Smooth muscle cell (in vitro differentiated cells): ENCODE results near the gene CRBN. TPM values are rescaled to one million over a fixed set of nuclear protein-coding genes. Genes with fewer than 3 reads are reported as not detected.
A peak's percentile ranks its signal among the peaks of the same experiment; 100 is the strongest.

Experiments
- DNase-seq: peaks from one replicate; lab custom pipeline; 2025; ENCODE audit not compliant: unreplicated experiment; lab: John Stamatoyannopoulos, UW
- H2AFZ ChIP-seq: fragments of 200-600 bp; sonication (generic); 2 replicates; pipeline ENCODE4 v1.6.0; 2016; ENCODE audit warnings: antibody characterized with exemption, low read depth, mild to moderate bottlenecking
- H3F3A ChIP-seq: fragments of 200-600 bp; sonication (generic); 2 replicates; pipeline ENCODE4 v1.6.0; 2017; ENCODE audit warnings: antibody characterized with exemption, low read depth
- H3K27ac ChIP-seq: fragments of 200-600 bp; sonication (generic); 2 replicates; pipeline ENCODE4 v1.5.1; 2016; ENCODE audit warnings: low read depth, mild to moderate bottlenecking
- H3K27me3 ChIP-seq: fragments of 200-600 bp; sonication (generic); 2 replicates; pipeline ENCODE4 v1.6.1; 2016; ENCODE audit warnings: low read depth, mild to moderate bottlenecking
- H3K36me3 ChIP-seq: fragments of 200-600 bp; sonication (generic); 2 replicates; pipeline ENCODE4 v1.5.1; 2016; ENCODE audit warnings: low read depth
- H3K4me1 ChIP-seq: fragments of 200-600 bp; sonication (generic); 2 replicates; pipeline ENCODE4 v1.5.1; 2016; ENCODE audit warnings: low read depth
- H3K4me2 ChIP-seq: fragments of 200-600 bp; sonication (generic); 2 replicates; pipeline ENCODE4 v1.6.0; 2016; ENCODE audit warnings: mild to moderate bottlenecking
- H3K4me3 ChIP-seq: fragments of 200-600 bp; sonication (generic); 2 replicates; pipeline ENCODE4 v1.5.1; 2016; ENCODE audit warnings: mild to moderate bottlenecking
- H3K79me2 ChIP-seq: fragments of 200-600 bp; sonication (generic); 2 replicates; pipeline ENCODE4 v1.6.0; 2016; ENCODE audit warnings: low read depth, mild to moderate bottlenecking
- H3K9ac ChIP-seq: fragments of 200-600 bp; sonication (generic); 2 replicates; pipeline ENCODE4 v1.6.0; 2016; ENCODE audit warnings: low read depth
- H3K9me3 ChIP-seq: fragments of 200-600 bp; sonication (generic); replicated peaks from 2 replicates; pipeline ENCODE4 v1.5.1; 2016; ENCODE audit warnings: low read depth
- H4K20me1 ChIP-seq: fragments of 200-600 bp; sonication (generic); 2 replicates; pipeline ENCODE4 v1.6.0; 2016; ENCODE audit warnings: low read depth
- WGBS: methylation state at CpG from one replicate; pipeline ENCODE4 v1.1.7; 2016; ENCODE audit warnings: low lambda C conversion rate; 5-methylcytosine and 5-hydroxymethylcytosine counted together
- polyA plus RNA-seq: library from polyadenylated mRNA; unstranded; fragments of >200 nt; fragmentation: Nextera tagmentation; extraction: Ambion mirVana; gene quantifications from 2 replicates; pipeline ENCODE4 v1.2.1, GENCODE V29; 2016
- total RNA-seq: library from RNA; depleted of rRNA; stranded (reverse); fragments of >200 nt; gene quantifications from 2 replicates; pipeline ENCODE4 v1.2.3, GENCODE V29; 2014
- TF ChIP-seq, protein P1 (sequence below): fragments of 200-600 bp; sonication (generic); IDR thresholded peaks from 2 replicates; pipeline ENCODE4 v1.5.1; 2017; ENCODE audit warnings: borderline replicate concordance, mild to moderate bottlenecking, antibody characterized with exemption; ENCODE audit not compliant: insufficient read depth, poor library complexity, severe bottlenecking

The CRBN gene
- total and polyA plus RNA-seq, 2 experiments from 2014 or later: 26.8 to 77.5 TPM

DNA sequence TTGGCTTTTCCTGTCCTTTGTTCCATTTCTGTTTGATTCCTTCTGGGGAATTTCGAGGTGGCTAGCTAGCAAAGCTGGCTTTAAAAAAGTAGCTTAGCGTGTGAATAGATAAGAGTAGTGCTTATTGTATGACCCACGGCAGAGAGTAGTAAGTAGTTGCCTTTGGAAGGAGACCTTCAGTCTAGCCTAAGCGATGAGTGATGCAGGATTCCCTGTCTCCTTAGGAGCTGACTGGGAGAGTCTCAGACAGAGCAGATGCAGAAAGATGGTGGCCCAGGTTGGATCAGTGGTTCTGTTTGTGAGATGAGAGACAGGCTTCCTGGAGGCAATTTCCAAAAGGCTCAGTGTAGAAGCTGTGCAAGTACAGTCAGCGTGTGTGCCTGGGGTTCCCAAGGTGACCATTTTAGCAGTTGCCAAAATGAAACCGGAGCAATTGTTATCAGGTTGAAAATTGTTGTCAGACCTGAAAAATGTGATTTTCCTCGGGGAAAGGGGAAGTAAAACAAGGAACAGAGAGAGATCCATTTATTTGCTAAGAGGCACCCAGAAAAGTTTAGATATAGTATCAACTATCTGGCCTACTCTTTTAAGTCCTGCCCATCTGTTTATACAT, 68.6 kb downstream of the CRBN start:
- 67% methylated on average over 7 of the region's 7 CpGs for WGBS

DNA sequence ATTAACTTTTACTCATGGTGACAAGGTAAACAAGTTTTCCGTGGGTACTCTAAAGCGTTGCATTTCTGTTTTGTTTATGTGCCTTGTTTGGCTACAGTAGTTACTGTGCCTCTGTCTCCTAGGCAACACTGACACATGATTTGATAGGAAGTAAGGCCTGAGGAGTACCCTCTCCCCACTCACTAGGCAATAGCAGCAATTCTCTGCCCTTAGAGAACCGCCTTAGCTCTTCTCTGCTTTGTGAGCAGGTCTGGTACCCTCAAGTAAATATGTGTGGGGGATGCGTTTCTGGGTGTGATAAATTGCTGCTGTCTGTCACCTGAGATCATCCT, 69.2 kb downstream of the CRBN start, which contains the start of gene IL5RA:
Gene IL5RA, minus strand, starts transcription at position 76 of the 332 bp plus-strand sequence. CDS start 5,390 bp downstream, outside the sequence.
- TF ChIP-seq, protein P1, sequence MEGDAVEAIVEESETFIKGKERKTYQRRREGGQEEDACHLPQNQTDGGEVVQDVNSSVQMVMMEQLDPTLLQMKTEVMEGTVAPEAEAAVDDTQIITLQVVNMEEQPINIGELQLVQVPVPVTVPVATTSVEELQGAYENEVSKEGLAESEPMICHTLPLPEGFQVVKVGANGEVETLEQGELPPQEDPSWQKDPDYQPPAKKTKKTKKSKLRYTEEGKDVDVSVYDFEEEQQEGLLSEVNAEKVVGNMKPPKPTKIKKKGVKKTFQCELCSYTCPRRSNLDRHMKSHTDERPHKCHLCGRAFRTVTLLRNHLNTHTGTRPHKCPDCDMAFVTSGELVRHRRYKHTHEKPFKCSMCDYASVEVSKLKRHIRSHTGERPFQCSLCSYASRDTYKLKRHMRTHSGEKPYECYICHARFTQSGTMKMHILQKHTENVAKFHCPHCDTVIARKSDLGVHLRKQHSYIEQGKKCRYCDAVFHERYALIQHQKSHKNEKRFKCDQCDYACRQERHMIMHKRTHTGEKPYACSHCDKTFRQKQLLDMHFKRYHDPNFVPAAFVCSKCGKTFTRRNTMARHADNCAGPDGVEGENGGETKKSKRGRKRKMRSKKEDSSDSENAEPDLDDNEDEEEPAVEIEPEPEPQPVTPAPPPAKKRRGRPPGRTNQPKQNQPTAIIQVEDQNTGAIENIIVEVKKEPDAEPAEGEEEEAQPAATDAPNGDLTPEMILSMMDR: no peak
- Histone ChIP-seq H3K9me3 (no peaks in the 10 kb centered on the region), H3K36me3 (no peaks in the 10 kb centered on the region), H3K79me2 (no peaks in the 10 kb centered on the region), H3K4me3 (no peak within 1 kb of the TSS), H3K4me2 (peak within 1 kb of the TSS; percentile 55), H2AFZ (peak within 1 kb of the TSS; percentile 71), H3F3A (no peaks in the 10 kb centered on the region), H3K9ac (peak within 1 kb of the TSS; percentile 21), H3K27me3 (no peaks in the 10 kb centered on the region), H4K20me1 (no peaks in the 10 kb centered on the region), H3K27ac (no peak within 1 kb of the TSS), H3K4me1 (no peaks in the 10 kb centered on the region)
- DNase-seq: no peak
- 48% methylated on average over 4 of the region's 4 CpGs for WGBS

More for the DNA sequence above, 68.6 kb downstream of the CRBN start:
- Histone ChIP-seq H4K20me1 (no peaks in the 10 kb centered on the region), H3K9me3 (no peaks in the 10 kb centered on the region), H3K79me2 (no peaks in the 10 kb centered on the region), H3K27me3 (no peaks in the 10 kb centered on the region), H2AFZ (no peak overlapping the region), H3K36me3 (no peaks in the 10 kb centered on the region), H3K4me1 (no peaks in the 10 kb centered on the region), H3K4me3 (no peak overlapping the region), H3K27ac (no peak overlapping the region), H3F3A (no peaks in the 10 kb centered on the region), H3K4me2 (no peak overlapping the region), H3K9ac (no peak overlapping the region)
- TF ChIP-seq, protein P1: no peak
- DNase-seq: no peak

DNA sequence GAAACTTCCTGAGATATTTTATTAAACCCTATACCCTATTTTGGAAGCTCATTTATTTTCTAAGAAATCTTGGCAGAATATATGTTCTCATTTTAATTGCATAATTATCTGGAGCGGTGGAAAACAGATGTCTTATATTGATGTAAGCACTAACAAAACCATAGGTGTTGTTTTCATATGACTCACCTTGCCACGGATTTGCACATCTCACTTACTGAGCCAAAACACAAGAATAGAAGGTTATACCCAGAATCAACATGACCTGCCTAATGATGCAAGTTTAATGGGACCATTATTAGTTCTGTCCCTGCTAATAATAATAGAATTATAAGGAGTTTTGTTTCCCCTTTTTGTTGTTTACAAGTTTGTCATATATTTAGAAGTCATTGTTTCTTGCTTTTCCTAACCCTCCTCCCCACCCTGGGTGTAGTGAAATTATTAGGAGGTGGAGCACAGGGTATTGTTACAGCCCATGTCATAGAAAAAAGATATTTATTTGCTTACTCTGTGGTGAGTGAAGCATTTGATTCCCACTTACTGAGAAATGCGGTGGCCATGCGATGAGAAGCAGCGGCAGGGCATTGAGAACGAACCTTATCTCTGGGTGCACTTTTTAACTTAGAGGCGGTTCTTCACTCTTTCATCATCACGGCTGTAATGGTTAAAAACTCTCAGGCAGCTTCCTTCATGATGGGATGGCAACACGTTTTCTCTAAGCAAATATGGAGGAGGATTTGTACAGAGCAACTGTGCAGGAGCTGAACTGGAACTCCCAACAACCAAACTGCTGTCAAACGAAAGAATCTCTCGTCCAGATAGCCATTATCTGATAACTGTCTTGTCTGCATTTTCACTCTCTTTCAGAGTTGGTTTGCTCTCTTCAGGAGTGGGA, 69.8 kb downstream of the CRBN start:
- H3K4me1 ChIP-seq: no peaks in the 10 kb centered on the region
- peak overlapping the region; percentile 55 for H3K4me2 ChIP-seq
- H3K79me2 ChIP-seq: no peaks in the 10 kb centered on the region
- TF ChIP-seq, protein P1: no peak
- no peaks in the 10 kb centered on the region for H3K9me3 ChIP-seq
- H3K27me3 ChIP-seq: no peaks in the 10 kb centered on the region
- no peaks in the 10 kb centered on the region for H4K20me1 ChIP-seq
- WGBS: 56% methylated on average over 11 of the region's 11 CpGs
- no peak for DNase-seq
- no peak overlapping the region for H3K27ac ChIP-seq
- no peaks in the 10 kb centered on the region for H3F3A ChIP-seq
- H3K4me3 ChIP-seq: no peak overlapping the region
- H2AFZ ChIP-seq: peak overlapping the region; percentile 71
- H3K9ac ChIP-seq: peak overlapping the region; percentile 21
- no peaks in the 10 kb centered on the region for H3K36me3 ChIP-seq
